22Rv1 (cell line): Measurements from ENCODE around the gene VEGFA.
A peak's percentile ranks its signal among the peaks of the same experiment; 100 is the strongest.

Source experiments
- H3K27ac ChIP-seq: fragments of 450-650 bp; 2 replicates; pipeline ENCODE4 v1.5.1; 2017
- CTCF ChIP-seq: fragments of 450-650 bp; IDR thresholded peaks from 2 replicates; pipeline ENCODE4 v1.5.1; 2017; ENCODE audit warnings: mild to moderate bottlenecking
- ZFX ChIP-seq: fragments of 450-650 bp; IDR thresholded peaks from 2 replicates; pipeline ENCODE4 v1.6.1; 2017; ENCODE audit warnings: antibody characterized with exemption, borderline replicate concordance

VEGFA gene

GRCh38 chr6:43800746-43801494 is 30.9 kb downstream of the VEGFA start:
- peak overlapping the region; percentile 87 for H3K27ac ChIP-seq

GRCh38 chr6:43801495-43802181 is 31.6 kb downstream of the VEGFA start:
- TF ChIP-seq CTCF (no peak), ZFX (no peak)
- peak overlapping the region; percentile 35 for H3K27ac ChIP-seq

More at GRCh38 chr6:43800746-43801494, 30.9 kb downstream of the VEGFA start:
- TF ChIP-seq CTCF (peak; percentile 24; the same call in 1 of the 2 replicates), ZFX (no peak)

GRCh38 chr6:43803055-43803782 is 33.2 kb downstream of the VEGFA start:
- no peak for TF ChIP-seq CTCF
- no peak for TF ChIP-seq ZFX
- H3K27ac ChIP-seq, result 0 out of 2 replicates have a peak overlapping the region, but pooled peaks have one; percentile 4

- peak overlapping the region; percentile 88 for H3K27ac ChIP-seq
- TF ChIP-seq CTCF, result no peak
Observed at GRCh38 chr6:43803783-43804549, 34.0 kb downstream of the VEGFA start.

- TF ChIP-seq CTCF (no peak), ZFX (no peak)
- peak overlapping the region; percentile 88 for H3K27ac ChIP-seq
Observed at GRCh38 chr6:43804550-43805223, 34.7 kb downstream of the VEGFA start.

GRCh38 chr6:43805699-43806042 is 35.7 kb downstream of the VEGFA start:
- peak overlapping the region; percentile 88 for H3K27ac ChIP-seq

More at GRCh38 chr6:43805699-43806042, 35.7 kb downstream of the VEGFA start:
- TF ChIP-seq ZFX, result no peak
- no peak for TF ChIP-seq CTCF
